Left colon (tissue), 2 donors: ENCODE results near the gene GORASP1. TPM values are rescaled to one million over a fixed set of nuclear protein-coding genes. Genes with fewer than 3 reads are reported as not detected.

ENCODE experiments used
- ATAC-seq: fragments of 200-7000 bp; cut with Tn5 transposase; one replicate; pipeline ENCODE4 v1.9.1; 2020; ENCODE audit warnings: mild to moderate bottlenecking, moderate library complexity
- DNase-seq, 2 donors: peaks; one replicate each; pipeline ENCODE4 v3.0.0-alpha.2; 2020
- intact Hi-C, 2 donors: fragments of 100-400 bp; cut with DNase I in 1 of 2; cut with micrococcal nuclease in 1 of 2; formaldehyde crosslinking; loops; one replicate each; pipeline versions ENCODE4 v1.11.2 to v1.14.0; 2022; cut with DNase I, micrococcal nuclease
- long read RNA-seq: library from polyadenylated mRNA; unstranded; transcript quantifications from one replicate; pipeline ENCODE4 v2.0.0, GENCODE V29; 2021
- total RNA-seq, 2 donors: library from RNA; stranded (reverse); fragmentation: NEBNext Ultra II Directional; extraction: Animal tissue kit (Norgen Biotek cat#: 25700); gene quantifications; one replicate each; pipeline ENCODE4 v1.2.1, GENCODE V29; 2021
- donor health status: DM: no; HTN: no; CAD: no.
- donor health status: DM: yes; HTN: yes; CAD: no.

GORASP1 gene
- total RNA-seq: 100 to 1,000 TPM in 1 of 2 donors, 10 to 100 TPM in 1; 86.8 to 106 TPM
- long read RNA-seq, transcript GORASP1-201 (9 exons, 3,722 nt): major isoform, 72 of 171 reads
- long read RNA-seq, transcript GORASP1-213 (9 exons, 2,873 nt): minor isoform, 6 of 171 reads
- long read RNA-seq, partial matches to known transcripts: 30 of 171 reads
- long read RNA-seq, other reads (novel, unspliced or antisense): 57 of 171 reads

DNA sequence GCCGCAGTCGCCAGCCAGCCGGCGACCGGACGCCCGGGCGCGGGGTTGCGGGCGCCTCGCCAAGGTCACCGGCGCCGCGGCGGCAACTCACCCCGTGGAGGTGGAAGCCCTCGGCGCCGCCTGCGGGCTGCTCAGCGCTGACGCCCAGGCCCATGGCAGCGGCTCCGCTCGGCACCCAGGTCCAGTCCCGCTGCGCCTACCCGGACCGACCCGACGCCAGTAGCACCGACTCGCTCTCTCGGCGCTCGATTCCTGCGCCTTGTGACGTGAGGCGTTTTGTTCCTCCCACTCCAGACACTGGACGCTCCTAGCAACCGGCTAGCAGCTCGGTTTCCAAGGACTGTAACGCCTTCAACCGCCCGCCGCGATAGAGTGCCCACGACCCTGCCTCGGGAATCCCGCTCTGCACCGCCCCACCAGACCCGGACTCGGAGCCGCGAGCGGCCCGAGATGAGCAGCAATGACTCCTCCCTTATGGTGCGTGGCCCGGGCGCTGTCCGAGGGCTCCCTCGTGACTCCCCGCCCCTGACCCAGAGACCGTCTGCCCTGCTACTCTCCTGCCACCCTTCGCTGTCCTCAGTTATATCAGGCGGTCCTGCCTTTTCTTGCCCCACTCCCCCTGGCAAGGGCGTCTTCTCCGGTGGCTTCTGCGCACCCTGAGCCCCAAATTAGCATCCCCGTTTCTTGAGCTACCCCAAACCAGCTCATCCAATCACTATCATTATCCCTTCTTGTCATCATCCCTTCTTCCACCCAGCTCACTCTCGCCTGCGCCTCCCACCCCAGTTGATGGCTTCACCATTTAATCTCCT, at the start of gene GORASP1, which contains the start of gene TTC21A:
TSS of gene GORASP1 (minus strand) at position 240 of the 812 bp plus-strand sequence. CDS start at position 154, 86 bp downstream.
TSS of gene TTC21A (plus strand) at position 293 of the 812 bp plus-strand sequence. CDS start at position 451, 158 bp downstream.
- intact Hi-C loops: no loop called here
- ATAC-seq: peak; percentile 88
- DNase-seq: peak; percentile 90

DNA sequence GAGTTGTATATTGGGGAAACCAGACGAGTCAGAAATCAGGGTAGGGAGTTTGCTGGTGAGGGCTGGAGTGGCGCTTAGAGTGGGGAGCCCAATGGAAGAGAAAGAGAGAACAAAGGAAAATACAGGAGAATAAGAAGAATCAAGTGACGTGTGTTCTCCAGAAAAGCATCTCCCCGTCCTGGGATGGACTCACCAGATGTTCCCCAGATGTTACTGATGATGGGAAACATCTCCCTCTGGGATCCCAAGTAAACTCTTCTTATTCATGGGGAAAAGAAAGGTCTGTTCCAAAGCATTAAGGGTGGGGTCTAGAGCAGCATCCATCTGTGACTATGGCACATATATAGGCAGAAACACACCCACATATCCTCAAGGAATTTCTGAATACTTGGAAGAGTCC, 49.0 kb upstream of the GORASP1 start:
- intact Hi-C loops: no loop called here
- peak in 1 of 2 donors; percentile 7 for DNase-seq

DNA sequence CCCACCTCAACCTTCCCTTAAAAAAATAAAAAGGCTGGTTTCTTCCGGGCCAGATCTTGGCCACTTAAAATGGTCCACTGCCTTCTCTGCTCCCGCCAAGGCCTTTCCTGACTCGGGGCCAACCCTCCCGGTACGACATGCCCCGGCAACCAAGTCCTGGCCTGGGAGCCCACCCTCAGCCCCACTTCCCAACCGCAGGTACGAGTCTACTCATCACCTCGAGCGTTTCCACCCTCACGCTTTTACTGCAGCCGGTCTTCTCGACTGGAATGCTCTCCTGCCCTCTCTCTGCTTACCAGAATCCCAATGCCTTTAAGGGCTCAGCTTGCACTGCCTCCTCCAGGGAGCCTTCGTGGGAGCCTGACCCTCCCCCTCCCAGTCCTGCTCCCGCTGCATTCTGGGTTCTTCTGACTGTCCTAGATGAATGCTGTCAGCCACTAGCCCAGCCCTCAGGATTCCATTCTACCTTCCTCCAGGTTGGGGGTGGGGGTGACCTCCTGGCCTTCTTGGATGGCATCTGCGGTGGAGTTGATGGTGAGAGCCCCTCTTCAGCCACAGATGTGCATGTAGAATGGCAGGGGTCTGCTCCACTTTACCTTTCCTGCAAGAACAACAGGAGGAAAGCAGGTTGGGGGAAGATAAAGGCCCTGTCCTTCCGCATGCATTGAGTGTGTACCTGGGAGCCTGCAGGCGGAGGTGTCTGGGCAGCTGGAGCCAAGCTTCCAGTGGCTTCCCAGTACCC, 47.0 kb upstream of the GORASP1 start:
- intact Hi-C loops: no loop called here
- DNase-seq: peak; percentile 53 to 62
- ATAC-seq: no peak

More for the DNA sequence above, 49.0 kb upstream of the GORASP1 start:
- no peak for ATAC-seq

DNA sequence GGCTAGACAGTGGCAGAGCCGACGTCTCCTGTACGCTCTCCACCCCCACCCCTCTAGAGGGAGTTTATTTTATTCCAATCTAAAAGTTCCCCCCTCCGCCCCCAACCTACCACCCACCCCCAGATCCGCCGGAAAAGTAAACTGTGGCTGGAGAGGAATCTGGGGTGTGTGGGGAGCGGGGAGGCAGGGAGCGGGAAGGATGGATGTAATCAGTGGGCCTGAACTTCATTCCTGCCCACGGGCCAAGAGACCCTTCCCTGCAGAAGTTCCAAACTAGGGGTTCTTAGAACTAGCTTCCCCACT, 46.5 kb upstream of the GORASP1 start:
- intact Hi-C loops: no loop called here
- ATAC-seq: no peak
- no peak for DNase-seq

DNA sequence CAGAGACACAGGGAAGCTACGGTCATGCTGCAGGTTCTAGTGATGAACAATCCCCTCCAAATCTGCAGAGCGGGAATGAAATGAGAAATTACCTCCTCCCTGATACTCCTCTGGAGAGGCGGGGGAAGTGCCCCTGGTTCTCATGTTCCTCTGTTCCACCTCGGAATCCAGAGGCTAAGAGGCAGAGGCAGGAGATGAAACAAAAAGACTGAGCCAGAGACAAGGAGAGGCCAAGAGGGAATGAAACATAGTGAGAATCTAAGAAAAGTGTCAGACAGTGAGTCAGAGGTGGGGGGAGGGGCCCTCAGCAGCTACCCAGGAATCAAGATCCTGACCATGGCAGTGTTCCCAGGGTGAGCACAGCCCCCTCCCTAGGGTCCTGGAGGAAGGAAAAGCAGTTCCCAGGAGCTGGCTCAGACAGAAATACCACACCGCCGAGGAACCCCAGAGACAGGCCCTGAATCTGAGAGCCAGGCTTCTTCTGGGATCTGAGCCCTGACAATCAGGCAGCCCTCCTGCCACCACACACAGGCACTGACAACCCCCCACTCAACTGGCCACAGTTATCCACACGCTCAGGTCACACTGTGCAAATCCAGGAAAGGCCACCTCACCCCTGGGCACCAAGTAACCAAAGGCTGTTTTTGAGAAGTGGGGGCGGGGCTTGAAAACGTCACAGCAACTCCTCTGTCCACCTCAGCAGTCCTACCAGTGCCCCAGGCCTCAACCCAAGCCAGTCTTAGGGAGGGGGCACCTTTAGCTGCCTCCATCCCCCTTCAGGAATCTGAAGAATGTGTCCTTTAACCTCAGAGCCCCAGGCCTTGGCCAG, 43.6 kb upstream of the GORASP1 start:
- intact Hi-C loops: no loop called here
- ATAC-seq (no peak), DNase-seq (peak; percentile 75 to 87)

DNA sequence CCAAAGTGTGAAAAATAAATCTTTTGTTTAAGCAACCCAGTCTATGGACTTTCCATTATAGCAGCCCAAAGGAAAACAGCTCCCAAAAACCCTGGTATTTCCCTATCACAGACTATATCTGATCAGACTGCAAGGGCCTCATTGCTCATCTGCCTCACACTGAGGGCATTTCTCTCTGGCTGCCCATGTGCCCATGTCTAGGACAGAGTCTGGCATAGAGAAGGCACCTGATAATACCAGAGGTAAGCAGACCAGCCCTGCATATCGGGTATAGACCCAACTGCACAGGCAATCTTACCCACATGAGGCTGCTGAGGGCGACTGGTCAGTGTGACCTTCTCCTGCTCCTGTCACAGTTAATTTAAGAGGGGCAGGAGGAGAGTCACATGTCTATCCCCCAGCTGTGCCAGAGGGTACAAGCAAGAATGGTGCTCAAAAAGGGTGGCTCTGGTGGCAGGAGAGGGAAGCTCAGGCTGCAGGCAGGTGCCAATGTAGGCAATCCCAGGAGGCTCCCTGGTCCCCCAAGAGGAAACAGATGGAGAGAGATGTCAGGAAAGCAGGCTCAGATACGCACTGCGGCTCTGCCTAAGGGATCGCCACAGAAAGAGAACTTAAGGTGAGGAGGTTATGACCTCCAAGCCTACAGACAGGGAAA, 42.8 kb upstream of the GORASP1 start:
- no peak for ATAC-seq
- intact Hi-C loops: no loop called here
- no peak for DNase-seq

DNA sequence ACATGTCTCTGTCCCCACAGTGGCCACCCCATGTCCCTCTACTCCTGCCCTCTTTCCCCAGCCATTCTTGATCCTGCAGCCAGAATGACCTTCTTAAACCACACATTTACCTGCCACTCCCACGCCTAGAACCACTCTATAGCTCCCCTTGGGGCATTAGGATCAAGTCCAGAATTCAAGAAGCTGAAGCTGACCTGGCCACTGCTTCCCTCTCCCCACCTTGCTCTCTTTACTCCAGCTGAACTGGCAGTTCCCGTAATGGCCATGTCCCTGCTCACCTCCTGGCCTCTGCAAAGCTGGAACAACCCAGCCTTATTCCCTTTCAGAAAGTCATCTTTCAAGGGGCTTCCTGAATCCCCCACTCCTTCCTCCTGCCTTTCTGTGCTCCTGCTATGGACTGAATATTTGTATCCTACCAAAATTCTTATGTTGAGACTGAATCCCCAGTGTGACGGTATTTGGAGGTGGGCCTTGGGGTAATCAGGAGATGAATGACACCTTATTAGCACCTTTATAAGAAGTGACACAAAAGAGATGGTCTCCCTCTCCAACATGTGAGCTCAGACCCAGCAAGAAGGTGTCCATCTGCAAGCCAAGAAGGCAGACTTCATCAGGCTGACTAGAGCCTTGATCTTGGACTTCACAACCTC, 42.2 kb upstream of the GORASP1 start:
- ATAC-seq: no peak
- intact Hi-C loops: no loop called here
- DNase-seq: no peak

DNA sequence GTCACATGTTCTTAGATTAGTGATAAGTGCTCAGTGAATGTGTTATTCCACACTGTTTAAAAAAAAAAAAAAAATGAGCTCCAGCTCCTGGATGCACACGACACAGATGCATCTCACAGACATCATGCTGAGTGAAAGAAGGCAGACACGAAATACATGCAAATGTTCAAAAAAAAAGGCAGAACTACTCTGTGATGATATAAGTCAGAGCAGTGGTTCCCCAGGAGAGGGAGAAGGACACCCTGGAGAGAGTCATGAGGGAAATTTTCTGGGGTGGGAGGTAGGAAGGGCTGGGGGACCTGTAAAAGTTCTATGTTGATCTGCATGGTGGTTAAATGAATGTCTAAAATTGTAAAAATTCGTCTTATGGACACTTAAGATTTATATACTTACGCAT, 41.6 kb upstream of the GORASP1 start:
- intact Hi-C loops: no loop called here
- ATAC-seq: no peak
- no peak for DNase-seq

DNA sequence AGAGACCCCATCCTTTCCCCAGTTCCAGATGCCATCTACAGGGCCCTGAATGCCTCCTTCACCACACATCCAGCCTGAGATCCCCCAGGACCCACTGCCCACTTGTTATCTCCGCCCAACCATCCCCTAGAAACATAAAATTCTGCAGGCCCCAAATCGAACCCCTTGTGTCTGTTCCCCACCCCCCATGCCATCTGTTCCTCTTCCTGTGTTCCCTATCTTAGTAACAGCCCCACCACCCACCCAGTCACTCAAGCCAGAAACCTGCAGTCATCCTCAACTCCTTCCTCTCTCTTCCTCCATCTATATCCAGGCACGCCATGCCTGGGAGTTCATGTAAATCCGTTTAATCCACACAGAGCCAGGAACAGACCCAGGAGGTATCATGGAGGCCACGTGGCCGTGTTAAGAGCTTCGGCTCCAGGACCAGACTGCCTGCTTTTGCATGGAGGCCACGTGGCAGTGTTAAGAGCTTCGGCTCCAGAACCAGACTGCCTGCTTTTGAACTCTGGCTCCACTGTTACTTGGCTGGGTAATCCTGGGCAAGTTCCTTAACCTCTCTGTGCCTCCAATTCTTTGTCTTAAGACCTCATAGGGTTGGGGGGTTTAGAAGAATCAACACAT, 41.1 kb upstream of the GORASP1 start:
- ATAC-seq (no peak), DNase-seq (no peak)
- intact Hi-C loops: no loop called here

DNA sequence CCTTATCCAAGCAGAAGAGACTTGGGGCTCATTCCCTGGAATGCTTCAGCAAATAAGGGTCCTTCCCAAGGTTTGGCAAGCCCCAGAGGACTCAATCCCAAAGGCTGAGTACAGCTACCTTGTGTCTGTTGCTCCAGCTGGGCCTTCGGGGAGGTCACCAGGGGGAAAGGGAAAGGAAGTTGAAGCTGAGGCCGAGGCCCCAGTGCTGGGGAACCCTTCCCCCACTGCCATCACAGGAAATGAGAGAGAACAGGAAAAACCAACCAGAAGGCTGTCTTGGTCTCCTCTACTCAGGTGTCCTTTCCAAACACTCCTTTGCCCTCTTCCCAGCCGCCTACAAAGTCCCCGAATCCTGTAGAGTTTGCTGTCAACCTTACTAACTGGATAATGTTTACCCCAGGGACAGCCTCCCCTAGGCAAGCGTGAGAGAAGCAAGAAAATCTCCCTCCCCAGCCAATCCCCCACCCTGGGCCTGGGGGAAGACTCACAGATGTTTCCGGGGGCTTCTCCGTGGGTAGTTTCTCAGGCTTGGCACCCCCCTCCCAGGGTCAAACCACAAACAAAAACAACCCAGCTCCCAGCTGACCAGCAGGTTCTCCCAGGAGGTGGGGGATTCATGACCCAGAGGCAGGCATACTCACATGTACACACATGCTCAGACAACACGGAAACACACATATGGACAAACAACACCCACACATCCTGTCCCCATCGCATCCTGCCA, 40.4 kb upstream of the GORASP1 start:
- DNase-seq: peak in 1 of 2 donors; percentile 54
- intact Hi-C loops: no loop called here
- ATAC-seq: no peak

DNA sequence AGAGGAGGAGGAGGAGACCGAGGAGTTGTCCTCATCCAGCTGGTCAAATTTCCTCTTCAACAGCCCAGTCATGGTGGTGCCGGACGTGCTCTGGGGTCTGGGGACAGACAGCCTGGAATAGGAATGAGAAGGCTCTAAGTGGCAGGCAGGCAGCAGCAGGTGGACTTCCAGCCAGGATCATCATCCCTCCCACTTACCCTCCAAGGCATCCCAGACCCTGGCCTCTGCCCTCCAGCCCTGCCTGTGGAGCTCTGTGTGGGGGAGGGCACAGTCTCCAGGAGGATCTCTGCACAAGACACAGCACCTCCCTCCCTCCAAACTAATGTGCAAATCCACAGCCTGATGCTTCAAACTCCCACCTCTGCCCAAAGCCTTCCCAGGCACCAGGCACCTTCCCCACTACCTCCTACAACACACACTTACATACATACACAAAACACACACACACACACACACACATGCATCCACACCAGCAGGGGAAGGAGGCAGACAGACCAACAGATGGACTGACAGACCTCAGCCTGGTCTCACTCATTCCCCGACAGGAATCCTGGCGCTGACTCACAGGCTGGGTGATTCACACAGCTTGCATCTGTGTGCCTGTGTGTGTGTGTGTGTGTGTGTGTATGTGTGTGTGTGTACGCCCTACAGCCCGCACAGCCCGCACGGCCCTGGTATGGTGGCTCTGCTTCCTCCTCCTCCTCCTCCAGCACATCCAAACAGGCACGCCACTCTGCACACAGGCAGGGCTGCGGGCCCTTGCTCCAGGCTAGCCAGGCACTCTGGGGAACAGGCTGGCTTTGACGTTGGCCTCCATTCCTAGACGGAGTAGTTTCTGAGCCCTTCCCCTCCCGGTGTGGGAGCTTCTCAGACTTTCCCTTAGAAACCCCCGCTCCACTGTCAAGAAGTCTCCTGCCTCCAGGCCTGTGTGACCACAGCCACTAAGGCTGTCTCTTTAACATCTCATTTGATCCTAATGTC, 39.5 kb upstream of the GORASP1 start:
- peak; percentile 63 for ATAC-seq
- intact Hi-C loops: no loop called here

DNA sequence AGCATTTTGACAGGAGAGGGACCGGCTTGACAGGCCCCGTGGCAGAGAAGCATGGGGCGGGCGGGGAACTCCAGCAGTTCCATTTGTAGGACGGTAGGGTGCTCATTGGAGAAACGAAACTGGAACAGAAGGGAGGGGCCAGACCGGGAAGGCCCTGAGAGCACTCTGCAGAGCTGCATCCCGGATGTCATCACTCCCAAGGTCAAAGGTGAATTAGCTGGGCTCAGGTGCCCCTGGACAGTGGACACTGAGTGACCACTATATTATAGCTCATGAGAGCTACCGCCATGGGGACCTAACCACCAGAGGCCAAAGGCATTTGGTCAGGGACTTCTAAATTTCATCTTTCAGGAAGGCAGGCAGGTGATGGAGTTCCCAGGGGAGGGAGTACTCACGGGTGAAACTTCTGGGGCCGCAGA, 38.7 kb upstream of the GORASP1 start:
- intact Hi-C loops: no loop called here
- ATAC-seq (peak; percentile 54), DNase-seq (peak; percentile 74 to 86)

More for the DNA sequence above, 39.5 kb upstream of the GORASP1 start:
- DNase-seq: peak; percentile 80 to 92

DNA sequence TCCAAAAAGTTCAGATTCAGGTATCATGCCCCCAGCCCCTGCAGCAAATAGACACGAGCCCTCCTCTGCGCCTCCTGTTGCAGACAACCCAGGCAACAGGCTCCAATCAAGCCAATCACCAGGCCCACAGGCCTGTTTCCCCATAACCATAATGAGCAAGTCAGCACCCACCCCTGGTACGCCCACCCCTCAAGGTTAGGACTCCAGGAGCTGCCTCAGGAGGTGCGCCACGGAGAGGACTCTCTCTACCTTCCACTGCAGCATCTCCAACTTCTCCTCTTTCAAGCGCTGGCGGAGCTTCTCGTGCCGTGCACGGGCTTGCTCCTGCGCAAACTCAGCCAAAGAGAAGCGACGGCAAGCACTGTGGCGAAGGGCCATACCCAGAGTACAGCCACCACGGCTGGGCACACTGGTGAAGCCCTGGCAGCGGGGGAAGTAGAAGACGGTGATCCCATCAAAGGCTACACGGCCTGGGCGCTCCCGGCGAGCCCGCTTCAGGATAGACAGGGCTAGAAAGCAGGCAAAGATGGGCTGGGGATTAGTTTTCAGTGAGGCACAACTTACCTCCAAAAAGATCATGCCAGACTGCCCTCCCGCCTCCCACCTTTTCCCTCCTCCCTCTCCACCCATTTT, 37.4 kb upstream of the GORASP1 start:
- ATAC-seq (no peak), DNase-seq (peak in 1 of 2 donors; percentile 26)
- intact Hi-C loops: no loop called here

DNA sequence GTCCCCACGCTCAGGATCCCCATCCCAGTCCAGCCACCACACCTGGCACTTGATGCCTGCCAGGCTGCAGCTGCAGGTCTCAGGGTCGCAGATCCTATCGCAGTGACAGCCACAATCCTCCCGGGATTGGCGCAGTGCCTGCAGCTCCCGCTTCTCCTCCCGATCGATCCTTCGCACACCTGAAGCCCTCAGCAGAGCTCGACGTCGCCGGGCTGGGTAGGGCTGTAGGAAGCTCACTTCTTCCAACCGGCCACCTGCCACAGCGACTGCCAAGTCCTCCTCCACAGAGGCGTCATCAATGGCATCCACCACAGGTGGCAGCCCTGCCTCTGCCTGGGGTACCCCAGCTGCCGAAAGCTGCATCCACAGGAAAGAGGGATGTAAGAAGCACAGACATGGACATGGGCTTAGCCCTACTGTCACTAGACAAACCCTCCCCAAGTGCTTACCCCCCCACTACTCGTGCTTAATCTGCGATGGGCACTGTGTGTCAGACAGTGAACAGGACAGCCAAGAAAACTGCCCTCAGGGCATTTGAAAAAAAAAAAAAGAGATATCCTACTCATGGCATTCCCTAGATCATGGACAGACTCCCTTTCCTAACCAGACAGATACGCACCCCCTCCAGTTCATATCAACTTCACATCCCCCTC, 36.8 kb upstream of the GORASP1 start:
- intact Hi-C loops: no loop called here
- DNase-seq (no peak), ATAC-seq (no peak)
